SHP77 treated with DMSO at 0.1 percent for 48 hours (cell line): ENCODE results near the gene CCDC158.
"Not testable (repeated sequence)": the region's sequence is repeated elsewhere in the genome, so short reads cannot be mapped to it uniquely, and the experiment has no call there.

Experiments used
- DNase-seq: peaks from one replicate; lab custom pipeline; 2025; lab: John Stamatoyannopoulos, UW

CCDC158 gene

GRCh38 chr4:76420762-76421581 lies at the start of gene CCDC158:
TSS of gene CCDC158 (minus strand) at chr4:76421141. CDS start at chr4:76403207, 17,934 bp downstream.
- no peak for DNase-seq

- no peak for DNase-seq
Measured at GRCh38 chr4:76470532-76470931, 49.6 kb upstream of the CCDC158 start.

- no peak for DNase-seq
Measured at GRCh38 chr4:76470064-76470463, 49.1 kb upstream of the CCDC158 start.

GRCh38 chr4:76463568-76463967 lies 42.6 kb upstream of the CCDC158 start:
- DNase-seq, result no peak

- DNase-seq, result no peak
Measured at GRCh38 chr4:76459291-76459723, 38.4 kb upstream of the CCDC158 start.

GRCh38 chr4:76458825-76459224 lies 37.9 kb upstream of the CCDC158 start:
- DNase-seq, result no peak

- DNase-seq, result no peak
Measured at GRCh38 chr4:76458297-76458696, 37.4 kb upstream of the CCDC158 start.

- no peak for DNase-seq
Measured at GRCh38 chr4:76457885-76458284, 36.9 kb upstream of the CCDC158 start.

- not testable (repeated sequence) for DNase-seq
Measured at GRCh38 chr4:76454073-76454472, 33.1 kb upstream of the CCDC158 start.

- no peak for DNase-seq
Measured at GRCh38 chr4:76453232-76453631, 32.3 kb upstream of the CCDC158 start.

- no peak for DNase-seq
Measured at GRCh38 chr4:76449833-76450232, 28.9 kb upstream of the CCDC158 start.

- no peak for DNase-seq
Measured at GRCh38 chr4:76449362-76449767, 28.4 kb upstream of the CCDC158 start.

GRCh38 chr4:76448211-76448610 lies 27.3 kb upstream of the CCDC158 start:
- DNase-seq, result no peak

- no peak for DNase-seq
Measured at GRCh38 chr4:76447393-76447851, 26.5 kb upstream of the CCDC158 start.

- DNase-seq, result no peak
Measured at GRCh38 chr4:76445911-76446310, 25.0 kb upstream of the CCDC158 start.

GRCh38 chr4:76443376-76443775 lies 22.4 kb upstream of the CCDC158 start:
- no peak for DNase-seq

- DNase-seq, result no peak
Measured at GRCh38 chr4:76442807-76443206, 21.9 kb upstream of the CCDC158 start.

GRCh38 chr4:76441881-76442280 lies 20.9 kb upstream of the CCDC158 start:
- no peak for DNase-seq

GRCh38 chr4:76439491-76439890 lies 18.6 kb upstream of the CCDC158 start:
- DNase-seq, result no peak

GRCh38 chr4:76435528-76436319 lies 14.8 kb upstream of the CCDC158 start:
- no peak for DNase-seq

- no peak for DNase-seq
Measured at GRCh38 chr4:76434901-76435527, 14.1 kb upstream of the CCDC158 start, which contains the start of gene SHROOM3. TSS of gene SHROOM3 (plus strand) at chr4:76435229. CDS start at chr4:76436053, 824 bp downstream.
